Natural killer cell (primary cell): ENCODE measurements around the gene TXNL4B. TPM values are rescaled to one million over a fixed set of nuclear protein-coding genes. Genes with fewer than 3 reads are reported as not detected.

Source experiments
- ATAC-seq, 3 donors: fragments of 150-1000 bp in 2 of 3; fragments of 200-7000 bp in 1 of 3; cut with Tn5 transposase; 1 replicate in 1 of 3; 2 replicates in 2 of 3; pipeline ENCODE4 v1.10.0; 2021; ENCODE audit warnings: mild to moderate bottlenecking in 2 of 3, moderate library complexity in 2 of 3
- DNase-seq, 2 donors: peaks; one replicate each; pipeline versions ENCODE4 v3.0.0 to v3.0.0-alpha.2; 2013 to 2021; ENCODE audit warnings: mixed read lengths in 1 of 2
- H3K27ac ChIP-seq: one replicate; pipeline ENCODE4 v1.5.1; 2013; ENCODE audit warnings: mild to moderate bottlenecking, low read length
- H3K27me3 ChIP-seq: one replicate; pipeline ENCODE4 v1.6.1; 2013; ENCODE audit warnings: low read length; ENCODE audit not compliant: control insufficient read depth, insufficient read depth
- H3K36me3 ChIP-seq: one replicate; pipeline ENCODE4 v1.6.1; 2013; ENCODE audit warnings: low read length; ENCODE audit not compliant: control insufficient read depth, insufficient read depth
- H3K4me1 ChIP-seq: one replicate; pipeline ENCODE4 v1.6.1; 2013; ENCODE audit warnings: low read length; ENCODE audit not compliant: control insufficient read depth, insufficient read depth
- H3K4me3 ChIP-seq: one replicate; pipeline ENCODE4 v1.5.1; 2013; ENCODE audit warnings: low read length
- H3K9me3 ChIP-seq: one replicate; pipeline ENCODE4 v1.6.1; 2013; ENCODE audit warnings: low read length; ENCODE audit not compliant: control insufficient read depth, insufficient read depth
- H3K27ac Mint-ChIP-seq, 2 donors: one replicate each; pipeline ENCODE4 v1.8.0; 2022; ENCODE audit warnings: mild to moderate bottlenecking in 2 of 2, mixed read lengths in 2 of 2, moderate library complexity in 1 of 2
- H3K27me3 Mint-ChIP-seq, 2 donors: one replicate each; pipeline ENCODE4 v1.8.0; 2022; ENCODE audit warnings: low read depth in 2 of 2, mixed read lengths in 2 of 2
- H3K36me3 Mint-ChIP-seq: one replicate; pipeline ENCODE4 v1.8.0; 2022; ENCODE audit warnings: mixed read lengths
- H3K4me1 Mint-ChIP-seq, 2 donors: one replicate each; pipeline ENCODE4 v1.8.0; 2022; ENCODE audit warnings: mixed read lengths in 2 of 2
- H3K4me3 Mint-ChIP-seq: one replicate; pipeline ENCODE4 v1.8.0; 2022; ENCODE audit warnings: mild to moderate bottlenecking, moderate library complexity, mixed read lengths
- H3K9me3 Mint-ChIP-seq, 2 donors: one replicate each; pipeline ENCODE4 v1.8.0; 2022; ENCODE audit warnings: mixed read lengths in 2 of 2
- whole genome bisulfite sequencing: methylation state at CpG from one replicate; pipeline ENCODE4 v1.1.7; 2013; ENCODE audit warnings: missing lambda C conversion rate; ENCODE audit not compliant: insufficient coverage; 5-methylcytosine and 5-hydroxymethylcytosine counted together
- intact Hi-C: fragments of 100-400 bp; cut with micrococcal nuclease; formaldehyde crosslinking; loops from one replicate; pipeline ENCODE4 v1.14.2; 2022
- total RNA-seq, 4 donors: library from RNA; stranded (reverse); fragments of 120-200 nt in 1 of 4; gene quantifications; one replicate each; pipeline versions ENCODE4 v1.2.3 to v1.2.4, GENCODE V29; 2013 to 2022
- TF ChIP-seq, protein P1 (sequence below): fragments of 200-600 bp; IDR thresholded peaks from one replicate; pipeline ENCODE4 v1.8.0; 2022; ENCODE audit warnings: antibody characterized with exemption

The TXNL4B gene
- total RNA-seq, 3 donors from 2014 or later (not counting 1 experiment from before 2014, with no cell fraction given), result 12.1 to 13.8 (median 13.6) TPM

DNA sequence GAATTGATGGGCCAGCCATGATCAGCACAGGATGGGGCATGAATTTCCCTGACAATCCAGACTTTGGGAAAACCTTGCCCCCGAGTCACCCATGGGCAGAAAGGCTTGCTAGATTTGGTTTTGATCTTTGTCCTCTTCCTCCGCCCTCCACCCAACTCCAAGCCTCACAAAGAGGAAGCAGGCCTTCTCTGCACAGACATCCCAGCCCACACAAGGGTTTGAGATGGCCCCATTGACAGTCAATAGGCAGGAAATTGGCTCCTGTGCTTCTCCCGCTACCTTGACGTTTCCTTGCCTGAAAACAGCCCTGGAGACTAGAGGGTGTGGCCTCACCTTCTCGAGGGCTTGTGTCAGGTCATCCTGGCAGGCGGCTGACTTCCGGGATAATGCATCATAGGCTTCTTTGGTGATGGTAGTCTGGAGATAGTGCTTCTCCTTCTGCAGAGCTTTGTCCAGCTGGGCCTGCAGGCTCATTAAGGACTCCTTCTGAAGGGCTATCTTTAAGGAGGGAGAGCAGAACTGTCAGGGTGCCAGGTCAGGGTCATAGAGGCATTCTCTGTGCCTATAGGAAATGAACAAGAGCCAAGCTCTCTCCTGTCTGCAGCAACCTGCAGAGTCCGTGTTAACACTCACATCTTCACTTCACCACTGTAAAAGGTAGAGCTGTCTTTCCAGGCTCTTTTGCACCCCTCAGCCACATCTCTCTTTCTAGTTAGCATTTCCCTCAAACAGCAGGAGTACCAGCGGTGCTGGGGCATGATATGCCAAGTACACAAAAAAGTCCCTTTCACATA, 32.4 kb upstream of the TXNL4B start:
- no peaks in the 10 kb centered on the region for H3K9me3 ChIP-seq
- H3K4me1 ChIP-seq, result no peaks in the 10 kb centered on the region
- H3K36me3 ChIP-seq, result no peaks in the 10 kb centered on the region
- no peak for ATAC-seq
- Mint-ChIP-seq H3K36me3 (no peaks in the 10 kb centered on the region), H3K4me3 (no peak overlapping the region), H3K4me1 (no peaks in the 10 kb centered on the region), H3K27me3 (no peaks in the 10 kb centered on the region), H3K27ac (no peak overlapping the region), H3K9me3 (no peaks in the 10 kb centered on the region)
- WGBS, result 73% methylated on average over 9 of the region's 9 CpGs
- no peak overlapping the region for H3K4me3 ChIP-seq
- TF ChIP-seq, protein P1, sequence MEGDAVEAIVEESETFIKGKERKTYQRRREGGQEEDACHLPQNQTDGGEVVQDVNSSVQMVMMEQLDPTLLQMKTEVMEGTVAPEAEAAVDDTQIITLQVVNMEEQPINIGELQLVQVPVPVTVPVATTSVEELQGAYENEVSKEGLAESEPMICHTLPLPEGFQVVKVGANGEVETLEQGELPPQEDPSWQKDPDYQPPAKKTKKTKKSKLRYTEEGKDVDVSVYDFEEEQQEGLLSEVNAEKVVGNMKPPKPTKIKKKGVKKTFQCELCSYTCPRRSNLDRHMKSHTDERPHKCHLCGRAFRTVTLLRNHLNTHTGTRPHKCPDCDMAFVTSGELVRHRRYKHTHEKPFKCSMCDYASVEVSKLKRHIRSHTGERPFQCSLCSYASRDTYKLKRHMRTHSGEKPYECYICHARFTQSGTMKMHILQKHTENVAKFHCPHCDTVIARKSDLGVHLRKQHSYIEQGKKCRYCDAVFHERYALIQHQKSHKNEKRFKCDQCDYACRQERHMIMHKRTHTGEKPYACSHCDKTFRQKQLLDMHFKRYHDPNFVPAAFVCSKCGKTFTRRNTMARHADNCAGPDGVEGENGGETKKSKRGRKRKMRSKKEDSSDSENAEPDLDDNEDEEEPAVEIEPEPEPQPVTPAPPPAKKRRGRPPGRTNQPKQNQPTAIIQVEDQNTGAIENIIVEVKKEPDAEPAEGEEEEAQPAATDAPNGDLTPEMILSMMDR, result no peak
- DNase-seq, result no peak
- intact Hi-C loops, result loop anchor here (2.0 kb wide), 1 partner anchor 341 kb away; no protein-coding TSS in a partner anchor
- no peaks in the 10 kb centered on the region for H3K27me3 ChIP-seq
- no peak overlapping the region for H3K27ac ChIP-seq

DNA sequence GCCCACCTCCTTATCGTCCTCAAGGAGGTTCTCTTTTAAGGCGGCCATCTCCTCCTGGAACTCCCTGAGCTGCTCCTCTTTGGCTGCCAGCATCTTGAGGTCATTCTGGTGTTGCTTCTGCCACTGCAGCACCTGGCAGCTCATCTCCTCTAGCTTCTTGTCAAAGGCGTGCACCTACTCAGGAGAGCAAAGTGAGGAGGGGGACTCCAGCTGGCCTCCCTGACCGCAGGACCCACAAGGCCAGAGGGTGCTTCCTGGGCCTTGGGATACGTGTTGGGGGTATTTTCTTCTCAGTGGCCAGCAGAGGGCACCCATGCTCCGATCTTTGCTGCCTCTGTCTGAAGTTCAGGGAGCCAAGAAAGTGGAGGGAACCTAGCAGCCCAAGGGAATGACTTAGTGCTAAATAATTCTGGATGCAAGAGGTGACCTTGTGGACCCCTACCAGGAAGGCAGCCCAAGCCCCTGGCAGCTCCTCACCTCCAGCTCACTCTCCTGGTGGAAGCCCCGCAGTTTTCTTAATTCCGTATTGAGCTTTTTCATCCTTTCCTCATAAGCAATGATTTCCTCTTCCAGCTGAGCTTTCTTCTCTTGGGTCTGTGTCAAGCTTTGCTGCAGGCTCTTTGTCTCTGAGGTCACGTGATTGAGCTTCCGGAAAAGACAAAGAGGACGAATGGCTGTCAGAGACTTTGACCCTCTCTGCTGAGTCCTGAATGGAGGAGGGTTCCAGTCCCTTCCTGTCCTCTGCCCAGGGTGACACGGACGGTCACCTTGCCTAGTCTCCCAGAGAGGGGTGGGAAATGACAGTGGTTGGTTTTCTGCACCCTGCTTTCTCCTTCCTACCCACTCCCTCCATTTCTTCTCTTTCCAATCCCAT, 31.6 kb upstream of the TXNL4B start:
- 47% methylated on average over 11 of the region's 13 CpGs for WGBS
- H3K27ac Mint-ChIP-seq, result no peak overlapping the region
- ATAC-seq (peak; percentile 50 to 72 (median 58)), DNase-seq (peak; percentile 54 to 78)
- H3K36me3 ChIP-seq, result no peaks in the 10 kb centered on the region
- no peaks in the 10 kb centered on the region for H3K9me3 Mint-ChIP-seq
- no peaks in the 10 kb centered on the region for H3K36me3 Mint-ChIP-seq
- H3K27me3 Mint-ChIP-seq, result no peaks in the 10 kb centered on the region
- no peaks in the 10 kb centered on the region for H3K4me1 ChIP-seq
- TF ChIP-seq, protein P1, result peak; percentile 81
- H3K27me3 ChIP-seq, result no peaks in the 10 kb centered on the region
- no peaks in the 10 kb centered on the region for H3K9me3 ChIP-seq
- intact Hi-C loops, result loop anchor here (2.0 kb wide), 1 partner anchor 342 kb away; no protein-coding TSS in a partner anchor
- no peak overlapping the region for H3K4me3 ChIP-seq
- H3K27ac ChIP-seq, result no peak overlapping the region
- no peak overlapping the region for H3K4me3 Mint-ChIP-seq
- no peaks in the 10 kb centered on the region for H3K4me1 Mint-ChIP-seq

DNA sequence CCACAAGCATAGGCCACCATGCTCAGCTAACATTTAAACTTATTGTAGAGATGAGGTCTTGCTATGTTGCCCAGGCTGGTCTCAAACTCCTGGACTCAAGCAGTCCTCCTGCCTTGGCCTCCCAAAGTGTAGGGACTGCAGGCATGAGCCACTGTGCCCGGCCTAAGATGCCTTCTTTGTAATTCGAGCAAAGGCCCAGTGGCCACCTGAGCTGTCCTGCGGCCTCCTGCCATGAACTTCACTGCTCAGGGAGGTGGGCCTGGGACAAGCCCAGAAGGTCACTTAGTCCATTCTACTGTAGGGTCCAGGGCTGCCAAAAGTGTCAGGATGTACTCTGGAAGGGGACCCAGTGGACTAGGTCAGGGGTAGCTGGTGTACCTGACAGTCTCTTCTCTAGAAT, 30.7 kb upstream of the TXNL4B start:
- no peak overlapping the region for H3K4me3 Mint-ChIP-seq
- no peak for DNase-seq
- no peak for ATAC-seq
- WGBS, result over 99% methylated on average over 3 of the region's 3 CpGs
- no peaks in the 10 kb centered on the region for H3K4me1 Mint-ChIP-seq
- H3K4me1 ChIP-seq, result no peaks in the 10 kb centered on the region
- TF ChIP-seq, protein P1, result no peak
- H3K27me3 Mint-ChIP-seq, result no peaks in the 10 kb centered on the region
- H3K27me3 ChIP-seq, result no peaks in the 10 kb centered on the region
- no peak overlapping the region for H3K4me3 ChIP-seq
- intact Hi-C loops, result loop anchor here (2.0 kb wide), 1 partner anchor 343 kb away; no protein-coding TSS in a partner anchor
- no peaks in the 10 kb centered on the region for H3K9me3 Mint-ChIP-seq
- no peaks in the 10 kb centered on the region for H3K36me3 ChIP-seq
- no peak overlapping the region for H3K27ac Mint-ChIP-seq
- no peaks in the 10 kb centered on the region for H3K9me3 ChIP-seq
- no peak overlapping the region for H3K27ac ChIP-seq
- no peaks in the 10 kb centered on the region for H3K36me3 Mint-ChIP-seq
